ENCODE results near the gene PLA2R1. TPM values are rescaled to one million over a fixed set of nuclear protein-coding genes. Genes with fewer than 3 reads are reported as not detected.

Gene PLA2R1
- total RNA-seq, 1 experiment from 2014 or later: 2.3 TPM

- H3K4me3 ChIP-seq: no peak overlapping the region
- no peaks in the 10 kb centered on the region for H3K36me3 ChIP-seq
- no peak for DNase-seq (ENCODE audit: low read depth in 1 of 2, low spot score in 2 of 2)
- no peaks in the 10 kb centered on the region; the same call in 1 of the 2 replicates for H3K4me1 ChIP-seq (replicated peaks)
- peaks cover 13% of the 10 kb centered on the region; the same call in 1 of the 2 replicates for H3K27me3 ChIP-seq (replicated peaks)
- H3K27ac ChIP-seq: no peak overlapping the region
- no peaks in the 10 kb centered on the region for H3K9me3 ChIP-seq (replicated peaks)
Observed at GRCh38 chr2:159894145-159894838, 168.1 kb downstream of the PLA2R1 start.

GRCh38 chr2:159892990-159893810 lies 169.2 kb downstream of the PLA2R1 start:
- Histone ChIP-seq H3K9me3 (replicated peaks) (no peaks in the 10 kb centered on the region), H3K4me1 (replicated peaks) (no peaks in the 10 kb centered on the region; the same call in 1 of the 2 replicates), H3K36me3 (no peaks in the 10 kb centered on the region), H3K27me3 (replicated peaks) (peaks cover 13% of the 10 kb centered on the region; the same call in 1 of the 2 replicates), H3K4me3 (no peak overlapping the region), H3K27ac (no peak overlapping the region)
- no peak for DNase-seq (ENCODE audit: low read depth in 1 of 2, low spot score in 2 of 2)

GRCh38 chr2:159891917-159892730 lies 170.3 kb downstream of the PLA2R1 start:
- Histone ChIP-seq H3K4me3 (no peak overlapping the region), H3K27ac (no peak overlapping the region), H3K27me3 (replicated peaks) (peaks cover 9% of the 10 kb centered on the region; the same call in 1 of the 2 replicates), H3K4me1 (replicated peaks) (no peaks in the 10 kb centered on the region; the same call in 1 of the 2 replicates), H3K36me3 (no peaks in the 10 kb centered on the region), H3K9me3 (replicated peaks) (no peaks in the 10 kb centered on the region)
- DNase-seq (ENCODE audit: low read depth in 1 of 2, low spot score in 2 of 2): peak in 1 of 2 experiments; percentile 11

GRCh38 chr2:159891267-159891588 lies 171.2 kb downstream of the PLA2R1 start:
- no peak for DNase-seq (ENCODE audit: low read depth in 1 of 2, low spot score in 2 of 2)
- Histone ChIP-seq H3K27me3 (replicated peaks) (peaks cover 6% of the 10 kb centered on the region; the same call in 1 of the 2 replicates), H3K9me3 (replicated peaks) (no peaks in the 10 kb centered on the region), H3K27ac (no peak overlapping the region), H3K4me1 (replicated peaks) (no peaks in the 10 kb centered on the region; the same call in 1 of the 2 replicates), H3K36me3 (no peaks in the 10 kb centered on the region), H3K4me3 (no peak overlapping the region)

GRCh38 chr2:159890551-159891266 lies 171.7 kb downstream of the PLA2R1 start:
- H3K27ac ChIP-seq: no peak overlapping the region
- H3K27me3 ChIP-seq (replicated peaks): peaks cover under 1% of the 10 kb centered on the region; the same call in 1 of the 2 replicates
- H3K4me1 ChIP-seq (replicated peaks): no peaks in the 10 kb centered on the region; the same call in 1 of the 2 replicates
- no peaks in the 10 kb centered on the region for H3K36me3 ChIP-seq
- H3K9me3 ChIP-seq (replicated peaks): no peaks in the 10 kb centered on the region
- H3K4me3 ChIP-seq: no peak overlapping the region
- no peak for DNase-seq (ENCODE audit: low read depth in 1 of 2, low spot score in 2 of 2)

- no peaks in the 10 kb centered on the region for H3K27me3 ChIP-seq (replicated peaks)
- no peaks in the 10 kb centered on the region for H3K4me1 ChIP-seq (replicated peaks)
- no peak for DNase-seq (ENCODE audit: low read depth in 1 of 2, low spot score in 2 of 2)
- H3K27ac ChIP-seq: no peak overlapping the region
- no peak overlapping the region for H3K4me3 ChIP-seq
- H3K36me3 ChIP-seq: no peaks in the 10 kb centered on the region
- no peaks in the 10 kb centered on the region for H3K9me3 ChIP-seq (replicated peaks)
Observed at GRCh38 chr2:159882130-159882745, 180.2 kb downstream of the PLA2R1 start.

Other genes starting within 250 kb of the PLA2R1 start
- gene LY75, start 157.9 kb downstream of the PLA2R1 start, total RNA-seq (2014; rRNA removed; shearing (Covaris generic)): not detected in 2 replicates
- gene ITGB6, start 137.7 kb upstream of the PLA2R1 start, total RNA-seq (2014; rRNA removed; shearing (Covaris generic)): not detected in 2 replicates